ENCODE results near the gene STK4.

The STK4 gene

DNA sequence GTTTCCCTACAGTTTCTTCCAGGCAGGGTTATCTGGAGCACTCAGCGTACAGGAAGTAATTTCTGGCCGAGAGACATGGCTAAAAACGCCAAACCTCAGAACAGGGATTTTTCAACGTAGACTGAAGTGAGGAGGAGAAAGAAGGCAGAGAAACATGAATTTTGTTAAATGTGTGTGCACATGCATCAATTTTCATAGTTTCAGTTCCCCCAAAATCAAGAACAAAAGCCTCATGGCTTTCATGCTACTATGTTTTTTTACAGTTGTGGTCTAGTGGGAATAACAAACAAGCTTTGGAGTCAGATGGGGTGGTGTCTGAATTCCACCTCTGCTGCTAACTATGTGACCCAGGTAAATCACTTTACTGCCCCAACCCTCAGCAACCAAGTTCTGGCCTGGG, 11.0 kb upstream of the STK4 start:
- DNase-seq = no peak

DNA sequence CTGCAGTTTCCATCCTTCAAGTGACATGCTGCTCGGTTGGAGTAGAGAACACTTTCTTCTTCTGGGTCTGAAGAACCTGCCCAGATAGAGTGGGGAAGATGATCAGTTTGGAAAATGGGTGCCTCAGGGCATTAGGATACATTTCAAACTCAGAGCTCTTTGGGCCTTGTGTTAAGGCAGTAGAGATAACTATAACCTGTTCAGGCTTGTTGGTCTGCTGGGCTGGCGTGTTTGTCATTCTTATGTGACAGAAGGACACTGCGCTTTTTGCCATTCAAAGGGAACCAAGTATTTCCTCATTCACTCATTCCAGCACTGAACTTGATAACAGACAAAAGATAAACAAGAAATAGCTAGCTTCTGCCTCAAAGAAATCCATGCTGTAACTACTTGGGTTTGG, 9.9 kb upstream of the STK4 start:
- DNase-seq = no peak

DNA sequence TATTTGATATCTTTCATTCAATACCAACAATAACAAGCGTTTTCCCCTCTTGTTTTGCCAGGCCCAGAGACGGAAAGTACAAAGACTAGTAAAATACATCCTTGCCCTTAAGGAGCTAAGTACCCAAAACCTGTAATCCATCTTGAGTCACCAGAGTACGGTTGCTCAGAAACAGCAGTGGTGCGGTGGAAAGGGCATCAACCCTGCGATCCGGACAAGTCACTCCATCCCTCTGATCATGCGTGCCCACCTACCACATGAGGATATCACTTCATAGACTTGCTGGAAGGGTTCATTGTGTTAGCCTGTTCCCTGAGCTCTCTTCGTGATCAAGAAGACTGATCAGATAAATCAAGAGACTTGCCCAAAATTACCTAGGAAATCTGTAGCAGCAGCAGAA, 8.0 kb upstream of the STK4 start:
- DNase-seq = no peak

DNA sequence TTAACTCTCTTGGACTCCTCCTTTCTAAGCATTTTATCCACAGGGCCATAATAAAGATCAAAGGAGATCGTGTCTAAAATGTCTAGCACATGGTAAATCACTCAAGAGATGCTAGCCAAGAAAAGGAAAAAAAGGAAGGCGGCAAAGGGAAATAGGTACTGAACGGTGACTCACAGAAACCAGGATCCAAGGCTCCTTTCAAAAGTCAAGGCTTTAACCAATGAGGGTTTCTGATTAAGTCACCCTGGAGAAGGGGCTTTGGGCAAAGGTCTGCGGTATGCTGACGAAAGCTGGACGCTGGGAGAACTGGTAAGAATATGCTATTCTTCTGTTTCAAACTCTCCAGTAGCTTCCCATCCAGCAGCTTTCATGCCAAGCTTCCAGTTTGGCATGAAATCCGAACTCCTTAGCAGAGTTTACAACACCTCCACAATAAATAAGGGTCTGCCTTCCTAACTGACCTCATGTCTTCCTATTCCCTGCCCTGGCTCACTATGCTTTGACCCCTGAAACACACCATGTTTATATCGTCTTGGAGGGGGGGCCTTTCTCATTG, 7.2 kb upstream of the STK4 start:
- no peak for DNase-seq

GRCh38 chr20:44959638-44960102, 6.6 kb upstream of the STK4 start:
- peak; percentile 58 for DNase-seq

DNA sequence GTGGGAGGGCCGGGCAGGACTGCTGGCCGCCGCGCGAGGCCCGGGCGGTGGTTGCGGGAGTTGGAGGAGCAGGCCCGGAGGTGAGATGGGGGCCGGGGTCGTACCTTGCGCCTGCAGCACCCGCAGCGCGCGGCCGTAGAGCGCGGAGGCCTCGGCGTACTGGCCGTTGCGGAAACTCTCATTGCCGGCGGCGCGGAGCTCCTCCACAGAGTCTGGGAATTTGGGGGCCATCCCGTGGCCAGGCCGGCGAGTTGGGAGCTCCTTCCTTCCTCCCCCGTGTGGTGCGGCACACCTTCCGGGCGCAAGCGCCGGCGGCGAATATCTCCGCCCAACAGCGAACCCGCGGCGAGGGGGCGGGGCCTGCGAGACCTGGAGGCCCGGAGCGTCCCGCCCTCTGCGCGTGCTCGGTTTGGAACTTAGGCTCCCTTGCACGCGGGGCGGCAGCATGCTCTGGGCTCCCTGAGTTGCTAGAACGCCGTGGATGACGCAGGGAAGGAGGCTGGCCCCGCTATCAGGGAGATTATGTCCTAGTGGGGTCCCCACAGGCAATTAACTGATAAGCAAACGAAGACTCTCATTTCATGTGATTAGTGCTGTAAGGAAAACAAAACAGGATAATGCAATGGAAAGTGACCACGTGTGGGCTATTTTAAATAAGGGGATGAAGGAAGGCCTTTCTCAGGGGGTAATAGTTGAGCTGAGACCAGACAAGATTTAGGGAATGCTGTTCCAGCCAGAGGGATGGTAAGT, 6.0 kb upstream of the STK4 start, which contains the start of gene TOMM34:
Gene TOMM34 (minus strand): TSS at position 295 of the 750 bp plus-strand sequence. CDS start 64 bp downstream, at position 231.
- peak; percentile 92 for DNase-seq

GRCh38 chr20:44961011-44961869, 5.1 kb upstream of the STK4 start:
- DNase-seq = no peak

DNA sequence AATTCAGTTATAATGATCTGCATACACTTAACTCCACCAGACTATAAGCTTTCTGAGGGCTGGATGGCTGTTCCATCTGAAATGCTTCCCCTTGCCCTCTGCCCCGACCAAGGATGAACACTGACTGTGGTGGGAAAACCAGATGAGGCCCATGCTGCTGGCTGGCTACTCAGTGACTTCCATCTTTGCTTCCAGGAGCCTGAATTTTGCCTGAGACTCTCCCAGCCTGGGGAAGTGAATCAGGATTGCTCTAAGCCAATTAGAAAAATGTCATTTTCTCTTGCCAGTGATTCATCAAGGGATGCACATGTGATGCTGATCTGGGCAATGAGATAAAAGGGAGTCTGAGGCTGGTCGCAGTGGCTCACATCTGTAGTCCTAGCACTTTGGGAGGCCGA, 4.4 kb upstream of the STK4 start:
- no peak for DNase-seq

GRCh38 chr20:44962483-44962882, 3.8 kb upstream of the STK4 start:
- no peak for DNase-seq

DNA sequence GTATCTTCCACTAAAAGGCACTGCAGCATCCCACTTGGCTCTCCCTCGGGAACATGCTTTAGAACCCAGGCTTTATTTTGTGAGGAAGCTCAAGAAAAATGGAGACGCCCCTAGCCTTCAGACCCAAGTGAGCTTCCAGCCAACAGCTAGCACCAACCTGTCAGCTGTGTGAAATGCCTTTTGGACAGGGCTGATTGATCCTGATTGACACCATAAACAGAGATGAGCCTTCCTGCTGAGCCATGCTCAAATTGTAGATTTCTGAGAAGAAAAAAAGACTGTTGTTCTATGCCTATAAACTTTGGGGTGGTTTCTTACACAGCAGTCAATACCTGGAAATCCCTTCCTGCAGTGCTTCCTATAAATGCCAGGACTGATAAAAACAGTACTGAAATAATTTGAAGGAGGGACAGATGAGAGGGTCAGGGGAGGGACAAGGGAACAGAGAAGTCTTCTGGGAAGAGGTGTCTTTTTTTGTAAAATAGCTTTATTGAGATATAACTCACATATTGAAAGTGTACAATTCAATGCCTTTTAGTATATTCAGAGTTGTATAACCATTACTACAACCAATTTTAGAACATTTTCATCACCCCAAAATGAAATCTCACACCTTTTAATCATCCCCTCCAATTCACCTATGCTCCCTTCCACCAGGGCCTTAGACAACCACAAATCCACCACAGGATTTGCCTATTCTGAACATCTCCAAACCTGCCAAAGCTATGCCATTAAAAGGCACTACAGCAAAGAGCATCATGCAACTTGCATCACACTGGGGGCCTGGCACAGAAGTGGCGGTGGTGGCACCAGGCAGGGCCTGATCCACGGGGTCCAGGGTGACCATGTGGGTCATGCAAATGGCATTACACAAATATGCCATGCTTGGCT, 2.7 kb upstream of the STK4 start:
- no peak for DNase-seq

DNA sequence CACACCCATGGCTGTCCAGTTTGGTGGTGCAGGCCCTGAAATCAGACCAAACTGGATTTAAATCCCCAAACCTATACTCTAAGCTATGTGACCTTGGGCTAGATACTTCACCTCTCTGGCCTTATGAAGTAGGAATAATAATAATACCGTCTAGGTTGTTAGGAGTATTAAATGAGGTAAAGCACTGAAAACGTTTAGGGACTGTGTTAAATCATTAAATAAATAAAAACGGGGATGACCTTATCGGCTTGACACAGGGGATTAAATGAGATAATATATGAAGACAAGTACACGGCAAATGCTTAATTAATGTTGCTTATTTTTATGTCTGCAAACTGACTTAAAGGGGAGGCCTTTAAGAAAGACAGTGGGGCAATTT, 672 bp upstream of the STK4 start:
- no peak for DNase-seq

- DNase-seq = peak; percentile 70
Observed at GRCh38 chr20:44967207-44967807, 995 bp downstream of the STK4 start.

DNA sequence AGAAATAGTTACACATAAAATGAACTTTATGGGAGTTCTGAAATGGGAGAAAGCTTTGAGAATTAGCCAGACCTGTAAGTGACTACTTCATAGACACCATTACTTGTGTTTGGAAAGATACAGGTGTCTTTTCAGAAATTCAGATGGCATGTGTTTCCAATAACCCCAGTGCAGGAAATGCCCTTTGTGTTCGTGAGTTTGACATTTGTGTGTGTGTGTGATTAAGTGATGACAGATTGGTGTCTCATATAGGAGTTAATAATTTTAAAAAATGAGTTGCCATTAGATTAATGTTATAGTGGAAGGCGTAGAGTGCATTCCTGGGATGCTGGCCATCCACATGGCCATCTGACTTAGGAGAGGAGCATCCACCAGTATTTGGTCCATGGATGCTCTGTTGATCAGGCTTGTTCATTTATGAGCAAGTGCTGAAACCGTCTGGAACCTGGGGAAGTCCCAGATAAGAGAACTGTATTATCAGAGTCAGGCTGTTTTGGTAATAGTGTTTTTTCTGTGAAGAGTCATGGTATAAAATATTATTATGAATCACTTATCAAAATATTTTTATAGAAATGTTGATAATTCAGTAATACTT, 3.1 kb downstream of the STK4 start:
- DNase-seq = peak; percentile 64

DNA sequence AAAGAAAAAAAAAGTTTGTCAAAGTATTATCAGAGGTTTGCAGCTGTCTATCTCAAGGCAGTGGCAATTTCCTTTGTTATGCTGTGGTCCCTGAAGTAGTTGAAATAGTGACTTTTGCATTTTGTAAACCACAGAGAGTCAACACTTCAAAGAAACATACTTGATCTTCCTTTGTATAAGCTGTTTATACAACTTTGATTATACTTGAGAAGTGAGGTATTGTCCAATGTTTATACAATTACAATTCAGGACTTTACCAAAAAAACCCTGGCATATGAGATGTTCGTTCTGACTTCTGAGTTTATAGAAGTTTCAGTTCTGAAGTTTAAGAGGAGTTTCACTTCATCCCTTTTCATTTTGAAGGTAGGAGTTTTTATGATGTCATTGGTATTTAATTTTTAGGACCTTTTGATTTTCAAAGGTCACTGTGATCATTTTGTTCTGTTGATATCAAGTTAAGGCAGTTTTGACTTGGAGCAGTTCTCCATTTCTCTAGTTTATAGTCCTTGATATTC, 4.0 kb downstream of the STK4 start:
- peak; percentile 63 for DNase-seq

- no peak for DNase-seq
Observed at GRCh38 chr20:44973053-44973452, 6.7 kb downstream of the STK4 start.

GRCh38 chr20:44976698-44977097, 10.4 kb downstream of the STK4 start:
- no peak for DNase-seq

DNA sequence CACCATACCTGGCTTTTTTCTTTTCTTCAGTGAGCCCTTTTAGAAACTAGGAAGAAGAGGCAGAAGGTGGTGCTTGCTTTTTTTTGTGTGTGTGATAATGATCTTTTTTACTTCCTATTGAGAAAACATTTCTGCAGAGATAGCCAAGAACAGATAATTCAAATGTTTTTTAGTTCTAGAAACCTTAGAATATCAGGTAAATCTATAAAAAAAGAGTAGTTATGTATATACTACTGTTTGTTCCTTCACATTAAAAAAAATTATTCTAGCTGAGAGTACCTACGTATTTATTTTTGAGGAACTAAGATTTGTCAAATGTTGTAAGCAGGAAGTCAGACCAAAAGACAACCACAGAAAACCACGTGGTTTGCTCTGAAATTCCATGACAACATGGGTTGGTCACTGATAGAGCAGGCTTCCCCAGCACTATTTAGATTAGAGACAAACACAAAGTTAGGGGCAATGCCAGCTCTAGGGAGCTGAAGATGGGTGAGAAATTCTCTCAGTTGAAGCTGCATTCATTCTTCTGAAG, 12.8 kb downstream of the STK4 start:
- DNase-seq = peak; percentile 88

- no peak for DNase-seq
Observed at GRCh38 chr20:44981736-44982406, 15.6 kb downstream of the STK4 start.

- no peak for DNase-seq
Observed at GRCh38 chr20:44983093-44983674, 16.9 kb downstream of the STK4 start.

DNA sequence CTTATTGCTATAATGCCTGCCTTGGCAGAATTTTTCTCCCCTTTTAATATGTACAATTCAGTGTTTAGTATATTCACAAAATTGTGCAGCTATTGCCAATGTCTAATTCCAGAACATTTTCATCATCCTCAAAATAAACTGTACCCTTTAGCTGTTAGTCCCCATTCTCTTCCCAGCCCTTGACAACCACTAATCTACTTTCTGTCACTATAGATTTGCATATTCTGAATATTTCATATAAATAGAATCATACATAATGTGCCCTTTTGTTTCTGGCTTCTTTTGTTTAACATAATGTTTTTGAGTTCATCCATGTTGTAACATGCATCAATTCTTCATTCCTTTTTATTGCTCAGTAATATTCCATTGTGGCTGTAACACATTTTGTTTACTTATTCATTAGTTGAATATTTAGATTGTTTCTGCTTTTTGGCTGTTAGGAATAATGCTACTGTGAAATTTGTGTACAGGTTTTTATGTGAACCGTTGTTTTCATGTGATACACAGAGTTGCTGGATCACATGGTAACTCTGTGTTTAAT, 22.4 kb downstream of the STK4 start:
- no peak for DNase-seq
